ENCODE measurements around the gene GHRH.

The GHRH gene

DNA sequence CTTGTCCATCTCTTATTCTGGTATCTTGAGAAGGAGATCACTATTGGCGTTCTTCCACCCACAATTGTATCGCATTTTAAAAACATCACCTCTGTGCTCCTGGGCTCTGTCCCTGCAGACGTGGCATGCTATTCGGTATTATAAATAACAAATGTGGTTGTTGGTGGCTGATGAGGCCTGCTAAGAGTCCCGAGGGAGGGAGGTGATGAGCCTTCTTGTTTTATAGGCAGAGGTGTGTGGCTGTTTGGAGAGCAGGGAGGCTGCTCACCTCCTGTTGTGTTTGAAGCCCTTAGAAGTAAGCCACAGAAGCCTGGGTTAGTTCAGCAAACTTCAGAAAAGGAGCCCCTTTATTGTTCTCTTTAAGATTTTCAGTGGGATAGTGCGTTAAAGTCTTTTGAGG lies 43.5 kb upstream of the GHRH start:
- H3K4me3 ChIP-seq (replicated peaks; ENCODE audit: low read depth, low read length): no peak overlapping the region
- no peak for DNase-seq (ENCODE audit: extremely low read depth, low read depth)
- TF ChIP-seq, protein P1, sequence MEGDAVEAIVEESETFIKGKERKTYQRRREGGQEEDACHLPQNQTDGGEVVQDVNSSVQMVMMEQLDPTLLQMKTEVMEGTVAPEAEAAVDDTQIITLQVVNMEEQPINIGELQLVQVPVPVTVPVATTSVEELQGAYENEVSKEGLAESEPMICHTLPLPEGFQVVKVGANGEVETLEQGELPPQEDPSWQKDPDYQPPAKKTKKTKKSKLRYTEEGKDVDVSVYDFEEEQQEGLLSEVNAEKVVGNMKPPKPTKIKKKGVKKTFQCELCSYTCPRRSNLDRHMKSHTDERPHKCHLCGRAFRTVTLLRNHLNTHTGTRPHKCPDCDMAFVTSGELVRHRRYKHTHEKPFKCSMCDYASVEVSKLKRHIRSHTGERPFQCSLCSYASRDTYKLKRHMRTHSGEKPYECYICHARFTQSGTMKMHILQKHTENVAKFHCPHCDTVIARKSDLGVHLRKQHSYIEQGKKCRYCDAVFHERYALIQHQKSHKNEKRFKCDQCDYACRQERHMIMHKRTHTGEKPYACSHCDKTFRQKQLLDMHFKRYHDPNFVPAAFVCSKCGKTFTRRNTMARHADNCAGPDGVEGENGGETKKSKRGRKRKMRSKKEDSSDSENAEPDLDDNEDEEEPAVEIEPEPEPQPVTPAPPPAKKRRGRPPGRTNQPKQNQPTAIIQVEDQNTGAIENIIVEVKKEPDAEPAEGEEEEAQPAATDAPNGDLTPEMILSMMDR (IDR thresholded peaks at IDR 0.05; ENCODE audit: low read depth, low read length, missing control alignments): no peak

DNA sequence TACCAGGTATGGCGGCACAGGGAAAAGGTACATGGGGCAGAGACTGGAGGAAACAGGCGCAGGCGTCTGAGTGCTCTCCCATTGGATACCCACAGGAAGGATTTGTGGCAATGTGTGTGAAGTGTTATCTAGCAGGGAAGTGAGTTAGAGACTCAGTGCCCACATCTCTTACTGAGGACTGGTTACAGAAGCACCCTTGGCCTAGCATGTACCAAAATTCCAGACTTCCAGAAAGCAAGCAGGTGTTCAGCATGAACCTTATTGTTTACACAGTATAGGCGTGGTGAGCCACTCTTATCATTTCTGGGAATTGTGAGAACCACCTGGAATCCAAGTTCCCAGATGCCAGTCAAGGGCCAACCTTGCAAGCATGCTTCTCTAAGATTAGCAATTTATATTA lies 42.0 kb upstream of the GHRH start:
- H3K4me3 ChIP-seq (replicated peaks; ENCODE audit: low read depth, low read length): no peak overlapping the region
- DNase-seq (ENCODE audit: extremely low read depth, low read depth): no peak
- TF ChIP-seq, protein P1 (IDR thresholded peaks at IDR 0.05; ENCODE audit: low read depth, low read length, missing control alignments): no peak

DNA sequence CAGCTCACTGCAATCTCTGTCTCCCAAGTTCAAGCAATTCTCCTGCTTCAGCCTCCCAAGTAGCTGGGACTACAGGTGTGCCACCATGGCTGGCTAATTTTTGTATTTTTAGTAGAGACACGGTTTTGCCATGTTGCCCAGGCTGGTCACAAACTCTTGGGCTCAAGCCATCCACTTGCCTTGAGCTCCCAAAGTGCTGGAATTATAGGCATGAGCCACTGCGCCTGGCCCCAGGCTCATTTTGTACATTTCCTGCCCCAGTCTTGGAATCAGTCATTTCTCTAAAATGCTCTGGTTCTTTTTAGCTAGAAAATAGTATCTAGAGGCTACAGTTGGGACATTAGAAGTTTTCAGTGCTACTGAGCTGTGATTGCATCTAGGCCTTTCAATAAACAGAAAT lies 41.4 kb upstream of the GHRH start:
- TF ChIP-seq, protein P1 (IDR thresholded peaks at IDR 0.05; ENCODE audit: low read depth, low read length, missing control alignments): no peak
- H3K4me3 ChIP-seq (replicated peaks; ENCODE audit: low read depth, low read length): no peak overlapping the region

DNA sequence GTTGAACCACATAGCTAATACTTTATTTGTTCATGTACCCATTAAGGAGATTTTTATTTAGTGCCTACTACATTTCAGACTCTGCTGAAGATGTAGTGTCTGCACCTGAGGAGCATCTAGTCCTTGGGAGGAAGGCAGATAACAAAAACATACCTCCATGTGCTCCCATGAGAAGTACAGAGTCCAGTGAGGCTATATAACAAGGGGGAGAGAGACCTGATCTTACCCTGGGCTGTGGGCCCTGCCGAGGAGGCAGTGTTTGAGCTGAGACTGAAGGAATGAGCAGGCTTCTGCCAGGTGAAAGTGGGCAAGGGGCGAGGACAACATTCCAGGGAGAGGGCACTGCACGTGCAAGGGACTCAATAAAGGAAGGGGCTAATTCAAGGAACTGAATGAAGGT lies 39.9 kb upstream of the GHRH start:
- TF ChIP-seq, protein P1 (IDR thresholded peaks at IDR 0.05; ENCODE audit: low read depth, low read length, missing control alignments): no peak
- no peak for DNase-seq (ENCODE audit: extremely low read depth, low read depth)
- no peak overlapping the region for H3K4me3 ChIP-seq (replicated peaks; ENCODE audit: low read depth, low read length)

More for the DNA sequence above, 41.4 kb upstream of the GHRH start:
- DNase-seq (ENCODE audit: extremely low read depth, low read depth): no peak

DNA sequence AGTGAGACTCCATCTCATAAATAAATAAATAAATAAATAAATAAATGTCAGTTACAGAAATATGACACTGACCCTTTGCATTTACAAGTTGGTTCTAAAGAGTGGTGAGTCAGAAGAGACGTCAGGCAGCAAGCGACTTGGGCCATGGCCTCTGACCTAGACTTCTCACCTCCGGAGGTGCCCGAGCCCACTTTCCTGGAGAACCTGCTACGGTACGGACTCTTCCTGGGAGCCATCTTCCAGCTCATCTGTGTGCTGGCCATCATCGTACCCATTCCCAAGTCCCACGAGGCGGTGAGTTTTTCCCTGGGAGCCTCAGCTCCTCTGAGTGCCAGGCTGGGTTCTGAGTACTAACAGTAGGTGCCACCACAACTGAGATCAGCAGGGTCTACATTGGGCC lies 39.5 kb upstream of the GHRH start:
- TF ChIP-seq, protein P1 (IDR thresholded peaks at IDR 0.05; ENCODE audit: low read depth, low read length, missing control alignments): no peak
- DNase-seq (ENCODE audit: extremely low read depth, low read depth): no peak
- H3K4me3 ChIP-seq (replicated peaks; ENCODE audit: low read depth, low read length): no peak overlapping the region

DNA sequence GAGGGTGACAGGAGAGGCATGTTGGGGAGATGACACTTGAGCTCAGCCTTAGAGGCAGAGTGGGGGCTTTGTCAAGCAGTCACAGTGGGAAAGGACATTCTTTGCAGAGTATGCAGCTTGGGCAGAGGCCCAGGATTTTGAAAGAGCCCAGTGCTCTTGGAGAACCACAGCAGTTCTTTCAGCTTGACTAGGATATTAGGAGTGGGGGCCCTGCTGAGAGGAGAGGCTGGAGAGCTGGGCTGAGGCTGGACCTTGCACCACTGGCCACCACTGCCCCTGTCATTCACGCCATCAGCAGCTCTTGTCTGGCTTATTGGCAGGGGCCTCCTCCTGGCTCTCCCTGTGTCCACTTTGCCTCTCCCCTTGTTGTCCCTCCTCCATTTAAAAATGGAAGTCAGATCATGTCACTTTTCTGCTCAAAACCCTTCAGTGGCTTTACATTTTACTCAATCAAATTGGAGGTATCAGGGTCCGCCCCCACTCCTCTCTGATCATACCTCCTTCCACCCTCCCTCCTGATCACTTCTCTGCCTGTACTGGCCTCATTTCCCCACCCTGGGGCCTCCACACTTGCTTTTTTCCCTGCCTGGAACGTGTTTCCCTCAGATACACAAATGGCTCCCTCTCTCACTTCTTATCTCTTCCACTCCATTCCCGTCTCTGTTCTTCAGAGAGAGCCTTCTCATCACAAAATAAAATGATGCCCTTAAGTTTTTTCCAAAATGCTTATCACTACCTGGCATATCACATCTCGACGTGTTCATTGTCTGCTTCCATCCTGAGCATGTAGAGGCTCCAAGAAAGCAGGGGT lies 38.3 kb upstream of the GHRH start:
- no peak overlapping the region for H3K4me3 ChIP-seq (replicated peaks; ENCODE audit: low read depth, low read length)
- DNase-seq (ENCODE audit: extremely low read depth, low read depth): no peak
- TF ChIP-seq, protein P1 (IDR thresholded peaks at IDR 0.05; ENCODE audit: low read depth, low read length, missing control alignments): no peak
